HG03342 (cell line): Measurements from ENCODE around the gene RBM26.
"Not testable (repeated sequence)": the region's sequence is repeated elsewhere in the genome, so short reads cannot be mapped to it uniquely, and the experiment has no call there.

Source experiments
- ATAC-seq: cut with Tn5 transposase; IDR thresholded peaks from one replicate; pipeline ENCODE4 v1.9.1; 2021; ENCODE audit warnings: mild to moderate bottlenecking, moderate library complexity; ENCODE audit not compliant: unreplicated experiment

RBM26 gene

GRCh38 chr13:79387853-79388252 lies 18.2 kb downstream of the RBM26 start:
- ATAC-seq: no peak

GRCh38 chr13:79386125-79386826 lies 19.8 kb downstream of the RBM26 start:
- ATAC-seq: peak; percentile 4

DNA sequence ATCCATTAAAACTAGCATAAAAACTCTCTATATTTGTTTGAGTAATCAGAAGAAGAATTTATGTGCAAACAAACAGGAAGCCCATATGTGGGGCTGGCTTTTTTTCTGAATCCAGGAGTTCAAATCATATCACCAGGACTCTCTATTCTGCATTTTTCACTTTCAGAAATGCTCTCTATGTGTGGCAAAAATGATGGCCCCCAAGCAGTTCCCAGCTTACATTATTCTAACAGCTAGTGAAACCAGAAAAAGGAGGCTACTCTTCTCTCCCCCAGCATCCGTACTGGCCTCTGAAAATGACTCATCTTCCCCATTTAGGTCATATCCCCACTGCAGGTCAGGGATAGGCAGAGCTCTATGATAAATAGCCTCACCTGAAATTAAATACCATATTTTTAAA lies 20.4 kb downstream of the RBM26 start:
- ATAC-seq: peak; percentile 96

- no peak for ATAC-seq
Observed at GRCh38 chr13:79384022-79384610, 21.9 kb downstream of the RBM26 start.

DNA sequence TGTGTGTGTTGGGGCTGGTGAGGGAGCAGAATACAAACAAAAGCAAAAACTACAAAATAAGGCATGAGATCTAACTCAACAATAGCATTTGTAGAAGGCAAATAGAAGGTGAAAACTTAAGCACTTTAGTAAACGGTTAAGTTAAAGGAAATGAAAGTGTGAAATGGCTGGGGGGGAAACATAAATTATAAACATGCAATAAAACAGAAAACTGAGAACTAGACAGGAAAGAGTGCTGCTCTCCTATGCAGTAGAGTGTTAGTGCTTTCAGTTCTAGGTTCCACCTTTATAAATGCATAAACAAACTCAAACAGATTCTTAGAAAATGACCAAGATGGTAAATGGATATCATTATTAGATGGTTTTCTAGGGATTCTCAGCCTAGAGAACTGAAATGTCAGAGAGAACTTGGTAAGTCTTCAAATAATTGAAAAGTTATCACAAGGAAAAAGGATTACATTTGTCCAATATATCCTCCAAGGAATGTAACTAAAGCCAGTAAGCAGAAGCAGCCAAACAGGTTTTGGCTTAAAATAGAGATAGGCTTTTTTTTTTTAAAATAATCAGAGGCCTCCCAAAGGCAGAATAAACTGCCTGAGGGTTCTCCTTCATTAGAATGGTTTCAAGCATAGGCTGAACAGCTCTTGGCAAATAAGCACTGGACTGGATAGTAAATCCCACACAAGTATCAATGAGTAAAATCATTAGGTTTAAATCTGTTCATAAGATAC lies 23.3 kb downstream of the RBM26 start:
- peak; percentile 31 for ATAC-seq

DNA sequence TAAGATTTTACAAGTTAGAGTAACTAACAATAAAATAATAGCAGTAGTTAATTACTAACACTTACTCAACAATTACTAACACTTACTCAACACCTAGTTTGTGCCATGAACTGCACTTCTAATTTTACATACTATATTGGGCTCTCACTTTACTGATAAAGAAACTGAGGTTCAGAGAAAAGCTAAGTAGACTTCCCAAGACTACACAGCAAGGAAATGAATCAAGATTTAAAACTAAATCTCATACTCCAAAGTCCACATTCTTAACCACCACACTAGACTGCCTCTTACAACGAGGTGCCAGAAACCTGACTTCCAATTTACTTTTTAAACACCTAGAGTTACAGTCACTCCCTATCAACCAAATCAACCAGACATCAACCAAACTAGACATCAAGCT lies 25.1 kb downstream of the RBM26 start:
- ATAC-seq: no peak

DNA sequence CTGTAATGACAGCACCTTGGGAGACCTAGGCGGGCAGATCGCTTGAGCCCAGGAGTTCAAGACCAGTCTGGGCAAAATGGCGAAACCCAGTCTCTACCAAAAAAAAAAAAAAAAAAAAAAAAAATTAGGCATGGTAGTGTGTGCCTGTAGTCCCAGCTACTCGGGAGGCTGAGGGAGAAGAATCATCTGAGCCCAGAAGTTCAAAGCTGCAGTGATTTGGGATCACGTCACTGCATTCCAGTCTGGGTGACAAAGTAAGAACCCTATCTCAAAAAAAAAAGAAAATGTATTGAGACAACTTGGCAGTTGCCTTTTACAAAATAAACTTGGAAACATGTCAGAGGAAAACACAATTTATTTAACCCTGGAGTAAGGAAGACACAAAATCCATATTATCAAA lies 26.8 kb downstream of the RBM26 start:
- ATAC-seq: no peak

GRCh38 chr13:79376843-79377242 lies 29.2 kb downstream of the RBM26 start:
- ATAC-seq: no peak

- ATAC-seq: no peak
Observed at GRCh38 chr13:79374578-79374977, 31.5 kb downstream of the RBM26 start.

GRCh38 chr13:79373916-79374315 lies 32.1 kb downstream of the RBM26 start:
- ATAC-seq: no peak

GRCh38 chr13:79369226-79369625 lies 36.8 kb downstream of the RBM26 start:
- ATAC-seq: no peak

DNA sequence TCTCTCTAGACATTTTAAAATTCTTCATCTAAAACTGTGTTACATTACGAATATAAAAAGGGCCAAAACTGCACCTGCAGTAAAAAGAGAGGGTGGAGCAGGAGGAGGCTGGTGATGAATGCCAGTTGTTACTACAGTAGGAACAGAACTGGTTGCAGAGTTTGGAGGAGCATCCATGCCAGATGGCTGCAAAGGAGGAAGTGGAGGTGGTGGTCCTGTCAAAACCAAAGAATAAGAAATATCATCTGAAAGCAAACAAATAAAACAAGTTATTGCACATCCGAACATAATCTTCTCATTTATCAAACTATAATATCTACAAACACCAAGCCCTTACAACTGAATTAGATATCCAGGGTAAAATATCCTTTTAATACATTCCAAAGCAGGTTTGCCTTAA lies 40.1 kb downstream of the RBM26 start:
- no peak for ATAC-seq

DNA sequence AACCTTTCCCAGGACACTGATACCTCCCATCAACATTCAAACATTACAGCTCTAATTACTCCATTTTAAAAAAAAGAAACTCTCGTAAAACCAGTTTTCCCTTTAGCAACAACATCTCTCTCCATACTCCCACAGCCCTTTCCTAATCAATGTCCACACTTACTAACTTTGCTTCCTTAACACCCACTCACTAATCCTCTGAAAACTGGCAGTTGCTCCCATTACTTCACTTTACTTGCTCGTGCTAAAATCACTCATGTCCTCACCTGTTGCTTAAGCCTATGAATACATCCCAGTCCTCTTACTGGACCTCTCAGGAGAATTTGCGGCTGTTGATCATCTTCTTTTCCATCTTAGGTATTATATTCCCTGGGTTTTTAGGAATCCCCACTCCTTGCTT lies 44.8 kb downstream of the RBM26 start:
- ATAC-seq: no peak

DNA sequence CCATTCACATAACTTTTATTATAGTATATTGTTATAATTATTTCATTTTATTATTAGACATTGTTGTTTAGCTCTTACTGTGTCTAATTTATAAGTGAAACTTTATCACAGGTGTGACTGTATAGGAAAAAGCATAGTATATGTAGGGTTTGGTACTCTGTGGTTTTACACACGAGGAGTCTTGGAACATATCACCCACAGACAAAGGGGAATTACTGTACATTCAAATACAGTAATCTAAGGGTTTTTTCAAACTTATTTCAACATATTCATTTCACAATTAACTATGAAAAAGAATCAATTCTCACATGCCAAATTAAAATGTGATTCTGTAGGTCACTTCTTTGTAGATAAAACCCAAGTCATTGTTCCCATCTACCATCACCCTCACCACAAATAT lies 46.0 kb downstream of the RBM26 start:
- no peak for ATAC-seq

DNA sequence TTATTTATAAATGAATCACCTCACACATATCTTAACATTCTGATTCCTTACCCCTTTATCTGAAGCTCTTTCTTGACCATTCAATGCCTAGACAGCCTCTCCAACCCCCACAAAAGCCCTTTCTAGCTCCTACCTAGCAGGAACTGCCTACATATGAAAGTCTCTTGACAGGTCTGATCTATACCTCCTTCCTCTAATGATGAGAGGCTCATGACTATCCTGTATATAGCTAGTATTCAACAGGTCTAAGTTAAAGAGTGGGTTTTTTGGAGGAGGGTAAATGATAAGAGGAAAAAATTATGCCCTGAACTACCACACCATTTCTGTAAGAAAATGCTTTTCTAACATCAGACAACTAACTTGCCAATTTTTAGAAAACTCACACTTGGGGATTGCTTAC lies 47.0 kb downstream of the RBM26 start:
- ATAC-seq: no peak

DNA sequence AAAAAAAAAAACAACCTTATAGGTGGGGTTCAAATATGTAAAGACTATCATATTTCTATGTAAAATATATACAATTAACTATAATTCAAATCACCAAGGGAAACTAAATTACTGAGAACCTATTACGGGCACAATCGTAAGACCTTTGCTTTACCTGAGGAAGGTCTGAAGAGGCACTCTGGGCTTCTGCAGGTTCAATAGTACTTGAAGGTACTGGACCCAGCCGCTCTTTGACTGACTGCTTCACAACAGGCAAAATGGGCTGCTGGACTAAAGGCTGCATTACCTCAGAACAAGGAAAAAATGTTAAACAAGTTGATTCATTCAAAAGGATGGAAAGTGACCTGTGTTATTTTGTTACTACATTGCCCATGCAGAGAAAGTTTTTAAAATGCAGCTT lies 51.8 kb downstream of the RBM26 start:
- ATAC-seq: no peak

DNA sequence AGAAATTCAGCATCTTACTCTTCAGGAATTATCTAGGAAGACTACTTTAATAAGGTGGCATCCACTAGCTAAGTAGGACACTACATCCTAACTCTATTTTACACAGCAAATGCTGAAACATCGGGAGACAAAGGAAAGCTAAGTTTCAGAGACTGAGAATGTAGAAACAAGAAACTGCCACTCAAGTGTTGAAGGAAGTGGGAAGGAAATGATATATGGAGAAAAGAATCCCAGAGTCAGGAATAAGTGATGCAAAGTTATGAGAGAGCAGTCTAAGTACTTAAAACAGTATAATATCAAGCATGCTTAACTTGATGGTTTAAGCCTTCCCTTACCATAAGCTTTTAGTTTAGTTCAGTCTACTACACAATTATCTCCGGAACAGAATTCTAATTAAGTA lies 52.4 kb downstream of the RBM26 start:
- no peak for ATAC-seq

- no peak for ATAC-seq
Observed at GRCh38 chr13:79352107-79352506, 53.9 kb downstream of the RBM26 start.

DNA sequence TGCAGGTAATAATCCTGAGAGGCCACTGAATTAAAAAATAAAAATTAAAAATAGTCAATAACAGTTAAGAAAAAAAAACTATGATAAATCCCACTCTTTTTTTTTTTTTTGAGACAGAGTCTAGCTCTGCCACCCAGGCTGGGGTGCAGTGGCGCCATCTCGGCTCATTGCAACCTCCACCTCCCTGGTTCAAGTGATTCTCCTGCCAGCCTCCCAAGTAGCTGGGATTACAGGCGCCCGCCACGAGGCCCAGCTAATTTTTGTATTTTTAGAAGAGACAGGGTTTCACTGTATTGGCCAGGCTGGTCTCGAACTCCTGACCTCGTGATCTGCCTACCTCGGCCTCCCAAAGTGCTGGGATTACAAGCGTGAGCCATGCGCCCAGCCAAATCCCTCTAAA lies 56.4 kb downstream of the RBM26 start:
- ATAC-seq: not testable (repeated sequence)

- no peak for ATAC-seq
Observed at GRCh38 chr13:79349011-79349410, 57.0 kb downstream of the RBM26 start.

- ATAC-seq: no peak
Observed at GRCh38 chr13:79346300-79346914, 59.6 kb downstream of the RBM26 start.

DNA sequence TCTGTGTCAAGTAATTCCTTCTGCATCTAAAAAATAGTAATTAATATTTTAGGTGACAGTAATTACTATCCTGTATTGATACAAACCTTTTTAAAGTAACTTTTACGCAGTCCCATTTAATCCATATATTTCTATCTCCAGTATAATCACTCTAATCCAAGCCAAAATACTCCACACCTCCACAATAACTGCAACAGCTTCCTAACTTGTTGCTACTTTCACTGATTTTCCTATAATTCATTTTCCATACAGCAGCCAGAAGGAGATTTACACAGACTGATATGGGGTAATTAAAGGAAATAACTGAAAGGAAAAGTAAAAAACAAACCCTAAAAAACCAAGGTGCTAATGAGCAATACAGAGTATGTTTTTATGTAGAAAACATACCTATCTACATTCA lies 64.9 kb downstream of the RBM26 start:
- ATAC-seq: no peak
